H1 (cell line): ENCODE data around the gene GLB1L2.

ENCODE experiments used
- CEBPB ChIP-seq: IDR thresholded peaks from 2 replicates; pipeline ENCODE4 v1.6.1; 2012; ENCODE audit warnings: low read depth, low read length
- CREB1 ChIP-seq: IDR thresholded peaks from 2 replicates; pipeline ENCODE4 v1.6.1; 2012; ENCODE audit warnings: inconsistent platforms
- EZH2 ChIP-seq: fragments of 200-600 bp; sonication (generic); IDR thresholded peaks from 2 replicates; pipeline ENCODE4 v1.7.1; 2012; ENCODE audit warnings: low read depth, mild to moderate bottlenecking, moderate library complexity, low read length, inconsistent platforms; ENCODE audit not compliant: severe bottlenecking
- RAD21 ChIP-seq, 2 experiments: IDR thresholded peaks in 1 of 2; conservative IDR thresholded peaks in 1 of 2; 2 replicates each; pipeline ENCODE4 v1.6.1; 2011; ENCODE audit warnings: low read depth in 2 of 2, low read length in 2 of 2, improper control_type of control experiment in 1 of 2, inconsistent platforms in 1 of 2, mild to moderate bottlenecking in 1 of 2, moderate library complexity in 1 of 2
- SP2 ChIP-seq: IDR thresholded peaks from 2 replicates; pipeline ENCODE4 v1.6.1; 2012; ENCODE audit warnings: mild to moderate bottlenecking, low read length, inconsistent platforms
- TF ChIP-seq, protein P1 (sequence below), 3 experiments: IDR thresholded peaks; 1 replicate in 2 of 3; 2 replicates in 1 of 3; pipeline versions ENCODE4 v1.5.1 to v1.6.1; 2011; ENCODE audit warnings: low read length in 3 of 3, mild to moderate bottlenecking in 3 of 3, inconsistent platforms in 2 of 3, low read depth in 1 of 3, moderate library complexity in 1 of 3; ENCODE audit not compliant: insufficient read depth in 1 of 3; ENCODE audit errors: control extremely low read depth in 1 of 3
- TF ChIP-seq, protein P2 (sequence below): IDR thresholded peaks from 2 replicates; pipeline ENCODE4 v1.6.1; 2012; ENCODE audit warnings: inconsistent platforms

DNA sequence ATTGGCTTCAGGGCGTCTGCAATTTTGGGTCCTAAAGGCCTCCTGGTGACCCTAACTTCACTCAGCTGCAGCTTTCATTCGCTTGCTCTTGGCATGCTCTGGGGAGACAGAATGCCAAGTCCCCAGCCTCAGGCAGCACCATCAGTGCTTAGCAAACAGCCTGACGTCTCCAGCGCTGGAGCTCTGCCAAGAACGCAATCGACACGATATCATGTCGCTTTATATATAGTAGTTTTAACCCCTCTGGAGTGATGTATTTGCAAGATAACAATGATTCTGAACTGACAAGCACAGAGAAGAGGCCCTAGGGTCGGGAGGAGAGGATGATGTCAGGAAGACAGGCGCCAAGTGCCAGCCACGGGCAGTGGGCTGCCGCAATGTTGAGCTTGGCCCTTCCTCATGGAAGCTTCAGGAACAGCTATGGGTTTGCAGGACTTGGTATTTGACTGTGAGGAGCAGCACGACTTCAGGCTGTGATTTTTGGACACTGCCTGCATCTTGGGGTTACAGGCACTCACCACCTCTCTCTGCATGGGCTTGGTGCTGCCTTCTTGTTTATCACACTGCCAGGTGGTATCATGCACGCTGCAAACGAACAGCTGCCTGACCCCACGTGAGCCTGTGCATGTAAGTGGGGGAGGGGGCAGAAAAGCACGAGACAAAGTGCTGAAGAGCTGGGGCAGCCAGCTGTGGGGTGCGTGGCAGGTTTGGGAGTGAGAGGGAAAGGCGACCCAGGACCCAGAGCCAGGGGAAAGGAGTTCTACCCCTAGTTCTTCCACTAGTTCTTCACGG lies 54.2 kb downstream of the GLB1L2 start:
- TF ChIP-seq, protein P1, sequence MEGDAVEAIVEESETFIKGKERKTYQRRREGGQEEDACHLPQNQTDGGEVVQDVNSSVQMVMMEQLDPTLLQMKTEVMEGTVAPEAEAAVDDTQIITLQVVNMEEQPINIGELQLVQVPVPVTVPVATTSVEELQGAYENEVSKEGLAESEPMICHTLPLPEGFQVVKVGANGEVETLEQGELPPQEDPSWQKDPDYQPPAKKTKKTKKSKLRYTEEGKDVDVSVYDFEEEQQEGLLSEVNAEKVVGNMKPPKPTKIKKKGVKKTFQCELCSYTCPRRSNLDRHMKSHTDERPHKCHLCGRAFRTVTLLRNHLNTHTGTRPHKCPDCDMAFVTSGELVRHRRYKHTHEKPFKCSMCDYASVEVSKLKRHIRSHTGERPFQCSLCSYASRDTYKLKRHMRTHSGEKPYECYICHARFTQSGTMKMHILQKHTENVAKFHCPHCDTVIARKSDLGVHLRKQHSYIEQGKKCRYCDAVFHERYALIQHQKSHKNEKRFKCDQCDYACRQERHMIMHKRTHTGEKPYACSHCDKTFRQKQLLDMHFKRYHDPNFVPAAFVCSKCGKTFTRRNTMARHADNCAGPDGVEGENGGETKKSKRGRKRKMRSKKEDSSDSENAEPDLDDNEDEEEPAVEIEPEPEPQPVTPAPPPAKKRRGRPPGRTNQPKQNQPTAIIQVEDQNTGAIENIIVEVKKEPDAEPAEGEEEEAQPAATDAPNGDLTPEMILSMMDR (IDR thresholded peaks at IDR 0.05; ENCODE audit: control extremely low read depth in 1 of 3, insufficient read depth in 1 of 3, low read depth in 1 of 3, low read length in 3 of 3): no peak
- TF ChIP-seq CEBPB (no peak), EZH2 (no peak), RAD21 (IDR thresholded peaks at IDR 0.05 in 1 of 2, conservative IDR thresholded peaks at IDR 0.05 in 1 of 2; ENCODE audit: low read depth in 2 of 2, low read length in 2 of 2) (no peak), SP2 (no peak), CREB1 (no peak)
- TF ChIP-seq, protein P2, sequence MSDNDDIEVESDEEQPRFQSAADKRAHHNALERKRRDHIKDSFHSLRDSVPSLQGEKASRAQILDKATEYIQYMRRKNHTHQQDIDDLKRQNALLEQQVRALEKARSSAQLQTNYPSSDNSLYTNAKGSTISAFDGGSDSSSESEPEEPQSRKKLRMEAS: no peak
